EL (cell line): Measurements from ENCODE around the gene HES7.

Experiments used
- DNase-seq: peaks from one replicate; pipeline ENCODE4 v3.0.0-alpha.2; 2016

HES7 gene

GRCh38 chr17:8142158-8142886 lies 18.4 kb upstream of the HES7 start:
- no peak for DNase-seq

GRCh38 chr17:8141741-8142140 lies 17.8 kb upstream of the HES7 start:
- DNase-seq: no peak

- no peak for DNase-seq
These were observed 17.1 kb upstream of the HES7 start for GRCh38 chr17:8141045-8141444.

GRCh38 chr17:8140065-8141029 lies 16.4 kb upstream of the HES7 start:
- DNase-seq: no peak

GRCh38 chr17:8138672-8139371 lies 14.9 kb upstream of the HES7 start:
- peak; percentile 99 for DNase-seq

- no peak for DNase-seq
These were observed 14.4 kb upstream of the HES7 start for GRCh38 chr17:8138374-8138671.

- no peak for DNase-seq
These were observed 13.9 kb upstream of the HES7 start for GRCh38 chr17:8137645-8138373.

- DNase-seq: peak; percentile 36
These were observed 10.0 kb upstream of the HES7 start for GRCh38 chr17:8133941-8134340.

- DNase-seq: no peak
These were observed 9.5 kb upstream of the HES7 start for GRCh38 chr17:8133399-8133798.

- DNase-seq: peak; percentile 59
These were observed 8.0 kb upstream of the HES7 start for GRCh38 chr17:8131844-8132441.

GRCh38 chr17:8128125-8128784 lies 4.3 kb upstream of the HES7 start:
- DNase-seq: no peak

GRCh38 chr17:8126491-8127066 lies 2.7 kb upstream of the HES7 start:
- DNase-seq: peak; percentile 61

GRCh38 chr17:8125947-8126490 lies 2.1 kb upstream of the HES7 start:
- peak; percentile 50 for DNase-seq

- DNase-seq: peak; percentile 84
These were observed 1.4 kb upstream of the HES7 start for GRCh38 chr17:8125154-8125946.

- peak; percentile 45 for DNase-seq
These were observed 646 bp upstream of the HES7 start for GRCh38 chr17:8124350-8125153.

GRCh38 chr17:8122924-8123694 lies 797 bp downstream of the HES7 start:
- peak; percentile 57 for DNase-seq

GRCh38 chr17:8122422-8122923 lies 1.4 kb downstream of the HES7 start:
- peak; percentile 70 for DNase-seq

- DNase-seq: peak; percentile 84
These were observed 2.1 kb downstream of the HES7 start for GRCh38 chr17:8121681-8122421.
